ENCODE data around the gene SBNO1.

GRCh38 chr12:123384994-123385376 is 20.3 kb upstream of the SBNO1 start:
- TF ChIP-seq EZH2 (IDR thresholded peaks at IDR 0.05; ENCODE audit: insufficient read depth, poor library complexity, severe bottlenecking) (no peak), EZH2phosphoT487 (IDR thresholded peaks at IDR 0.05; ENCODE audit: insufficient read depth, low read depth) (no peak)
